Testis (tissue), 3 donors: ENCODE data around the gene DNM3. TPM values are rescaled to one million over a fixed set of nuclear protein-coding genes. Genes with fewer than 3 reads are reported as not detected.

Experiments used
- DNase-seq: peaks from one replicate; pipeline ENCODE4 v3.0.0-alpha.2; 2019
- H3K27ac ChIP-seq, 2 donors: fragments of 200-600 bp; sonication (generic); one replicate each; pipeline ENCODE4 v1.5.1; 2019
- H3K27me3 ChIP-seq: fragments of 200-600 bp; sonication (generic); one replicate; pipeline ENCODE4 v1.5.1; 2019
- H3K36me3 ChIP-seq: fragments of 200-600 bp; sonication (generic); one replicate; pipeline ENCODE4 v1.5.1; 2017; ENCODE audit warnings: low read depth; ENCODE audit errors: missing control alignments
- H3K4me1 ChIP-seq: fragments of 200-600 bp; sonication (generic); one replicate; pipeline ENCODE4 v1.5.1; 2019
- H3K4me3 ChIP-seq, 2 donors: fragments of 200-600 bp; sonication (generic); one replicate each; pipeline ENCODE4 v1.5.1; 2017 to 2019
- H3K9me3 ChIP-seq: fragments of 200-600 bp; sonication (generic); one replicate; pipeline ENCODE4 v1.5.1; 2017
- POLR2A ChIP-seq: fragments of 450-650 bp; IDR thresholded peaks from one replicate; pipeline ENCODE4 v1.6.1; 2017; ENCODE audit warnings: antibody characterized with exemption, mild to moderate bottlenecking, moderate library complexity
- WGBS, 2 donors: methylation state at CpG; one replicate each; pipeline ENCODE4 v1.1.5; 2018; 5-methylcytosine and 5-hydroxymethylcytosine counted together
- intact Hi-C: fragments of 100-400 bp; cut with DNase I; formaldehyde crosslinking; loops from one replicate; pipeline ENCODE4 v1.15.1; 2023; ENCODE audit warnings: low total_unique reads
- polyA plus RNA-seq: library from polyadenylated mRNA; stranded (reverse); fragments of 350-450 nt; fragmentation: Illumina TruSeq; extraction: RNeasy Lipid Tissue Mini Kit (QIAGEN cat#74804); gene quantifications from one replicate; pipeline ENCODE4 v1.2.3, GENCODE V29; 2014; ENCODE audit warnings: low read depth, low replicate concordance; ENCODE audit not compliant: insufficient read depth
- total RNA-seq, 2 donors: library from RNA; depleted of rRNA; stranded (reverse); fragments of >200 nt; gene quantifications; one replicate each; pipeline ENCODE4 v1.2.3, GENCODE V29; 2016
- TF ChIP-seq, protein P1 (sequence below), 3 experiments: fragments of 450-650 bp in 2 of 3; fragments of 200-600 bp in 1 of 3; sonication (generic) in 1 of 3; IDR thresholded peaks; one replicate each; pipeline ENCODE4 v1.5.1; 2016 to 2019; ENCODE audit warnings: antibody characterized with exemption in 3 of 3, mild to moderate bottlenecking in 2 of 3, moderate library complexity in 1 of 3

Gene DNM3
- total and polyA plus RNA-seq, 3 donors from 2014 or later = 4.9 to 10.2 (median 8.4) TPM

DNA sequence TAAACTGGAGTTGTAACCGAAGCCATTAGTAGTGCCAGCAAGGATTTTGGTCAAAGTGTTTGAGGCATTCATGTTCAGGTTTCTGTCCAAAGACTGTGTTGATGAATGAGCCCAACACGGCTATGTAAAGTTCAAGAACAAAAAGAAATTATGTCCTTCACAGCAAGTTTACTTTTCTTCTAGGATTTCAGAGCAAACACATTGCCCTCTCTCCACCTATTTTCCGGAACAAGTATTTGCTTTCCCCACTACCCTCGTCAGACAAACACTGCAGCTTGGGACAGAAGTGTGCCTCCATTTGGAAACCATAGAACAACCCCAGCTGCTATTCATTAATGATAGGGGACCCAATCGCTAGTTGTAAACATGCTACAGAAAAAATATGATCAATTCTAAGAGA is 427.8 kb downstream of the DNM3 start:
- no peaks in the 10 kb centered on the region for H3K27me3 ChIP-seq
- no peaks in the 10 kb centered on the region for H3K36me3 ChIP-seq
- H3K27ac ChIP-seq = no peak overlapping the region
- no peak for TF ChIP-seq POLR2A
- TF ChIP-seq, protein P1, sequence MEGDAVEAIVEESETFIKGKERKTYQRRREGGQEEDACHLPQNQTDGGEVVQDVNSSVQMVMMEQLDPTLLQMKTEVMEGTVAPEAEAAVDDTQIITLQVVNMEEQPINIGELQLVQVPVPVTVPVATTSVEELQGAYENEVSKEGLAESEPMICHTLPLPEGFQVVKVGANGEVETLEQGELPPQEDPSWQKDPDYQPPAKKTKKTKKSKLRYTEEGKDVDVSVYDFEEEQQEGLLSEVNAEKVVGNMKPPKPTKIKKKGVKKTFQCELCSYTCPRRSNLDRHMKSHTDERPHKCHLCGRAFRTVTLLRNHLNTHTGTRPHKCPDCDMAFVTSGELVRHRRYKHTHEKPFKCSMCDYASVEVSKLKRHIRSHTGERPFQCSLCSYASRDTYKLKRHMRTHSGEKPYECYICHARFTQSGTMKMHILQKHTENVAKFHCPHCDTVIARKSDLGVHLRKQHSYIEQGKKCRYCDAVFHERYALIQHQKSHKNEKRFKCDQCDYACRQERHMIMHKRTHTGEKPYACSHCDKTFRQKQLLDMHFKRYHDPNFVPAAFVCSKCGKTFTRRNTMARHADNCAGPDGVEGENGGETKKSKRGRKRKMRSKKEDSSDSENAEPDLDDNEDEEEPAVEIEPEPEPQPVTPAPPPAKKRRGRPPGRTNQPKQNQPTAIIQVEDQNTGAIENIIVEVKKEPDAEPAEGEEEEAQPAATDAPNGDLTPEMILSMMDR (IDR thresholded peaks at IDR 0.05) = no peak
- intact Hi-C loops = no loop called here
- no peak overlapping the region for H3K4me3 ChIP-seq
- no peak for DNase-seq
- no peaks in the 10 kb centered on the region for H3K9me3 ChIP-seq
- 81 to 90% methylated on average over 5 of the region's 5 CpGs for WGBS, 2 donors
- H3K4me1 ChIP-seq = no peaks in the 10 kb centered on the region

- no peaks in the 10 kb centered on the region for H3K27me3 ChIP-seq
- no peaks in the 10 kb centered on the region for H3K9me3 ChIP-seq
- 94 to 95% methylated on average over 3 of the region's 3 CpGs for WGBS, 2 donors
- no peak overlapping the region for H3K4me3 ChIP-seq
- H3K36me3 ChIP-seq = no peaks in the 10 kb centered on the region
- TF ChIP-seq POLR2A = no peak
- TF ChIP-seq, protein P1 (IDR thresholded peaks at IDR 0.05) = no peak
- no peak for DNase-seq
- no peaks in the 10 kb centered on the region for H3K4me1 ChIP-seq
- H3K27ac ChIP-seq = no peak overlapping the region
- intact Hi-C loops = no loop called here
Measured at GRCh38 chr1:172269644-172270043, 428.3 kb downstream of the DNM3 start.

DNA sequence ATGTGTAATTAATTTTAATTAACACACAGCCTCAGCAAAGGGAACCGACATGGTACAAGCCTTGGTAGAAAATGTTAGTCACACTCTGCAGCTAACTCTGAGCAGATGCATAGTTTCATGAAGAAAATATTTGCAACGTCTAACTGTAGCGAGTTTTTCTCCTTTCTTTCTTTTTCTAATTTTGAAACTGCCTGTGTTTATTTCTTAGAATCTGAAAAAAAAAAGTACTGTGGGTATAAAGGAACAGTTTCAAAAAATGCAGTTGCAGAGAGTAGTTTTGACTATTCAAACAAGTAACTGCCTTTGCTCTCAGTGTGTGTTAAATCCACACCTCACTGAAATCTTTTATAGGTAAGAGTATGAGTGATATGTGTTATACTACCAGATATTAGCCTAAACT is 429.3 kb downstream of the DNM3 start:
- TF ChIP-seq, protein P1 (IDR thresholded peaks at IDR 0.05) = no peak
- no peak for TF ChIP-seq POLR2A
- DNase-seq = no peak
- Histone ChIP-seq H3K4me3 (no peak overlapping the region), H3K4me1 (no peaks in the 10 kb centered on the region), H3K9me3 (no peaks in the 10 kb centered on the region), H3K27me3 (no peaks in the 10 kb centered on the region), H3K27ac (no peak overlapping the region), H3K36me3 (no peaks in the 10 kb centered on the region)
- intact Hi-C loops = no loop called here
- 42 to 45% methylated on average over 3 of the region's 3 CpGs for WGBS, 2 donors

DNA sequence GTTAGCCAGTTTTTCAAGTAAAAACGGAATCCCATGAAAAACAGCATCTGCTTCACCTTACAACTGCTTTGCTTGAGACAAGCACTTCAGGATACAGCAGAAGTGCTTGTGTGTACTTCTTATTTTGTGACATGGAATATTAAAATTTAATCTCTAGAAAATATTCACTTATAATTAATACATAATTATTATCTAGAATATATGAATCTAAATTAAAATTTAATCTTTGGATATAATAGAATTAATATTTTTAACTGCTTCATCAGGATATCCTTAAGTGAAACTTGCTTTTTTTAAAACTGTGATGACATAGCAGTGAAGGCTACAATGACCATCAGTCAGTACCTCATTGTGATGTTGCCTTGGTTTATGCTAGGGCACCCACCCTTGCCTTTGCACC is 430.8 kb downstream of the DNM3 start:
- WGBS, 2 donors = 0 to 89% methylated on average over 1 of the region's 1 CpG
- intact Hi-C loops = no loop called here
- no peak for DNase-seq

More for the DNA sequence above, 430.8 kb downstream of the DNM3 start:
- no peaks in the 10 kb centered on the region for H3K9me3 ChIP-seq
- H3K36me3 ChIP-seq = no peaks in the 10 kb centered on the region
- H3K27me3 ChIP-seq = no peaks in the 10 kb centered on the region
- TF ChIP-seq POLR2A = no peak
- TF ChIP-seq, protein P1 (IDR thresholded peaks at IDR 0.05) = no peak
- no peak overlapping the region for H3K4me3 ChIP-seq
- H3K27ac ChIP-seq = no peak overlapping the region
- no peaks in the 10 kb centered on the region for H3K4me1 ChIP-seq
